GM21360 (cell line): ENCODE data around the gene NSG1.
"Not testable (repeated sequence)": the region's sequence is repeated elsewhere in the genome, so short reads cannot be mapped to it uniquely, and the experiment has no call there.

Experiments used
- ATAC-seq: cut with Tn5 transposase; IDR thresholded peaks from one replicate; pipeline ENCODE4 v1.9.1; 2021; ENCODE audit warnings: mild to moderate bottlenecking, moderate library complexity; ENCODE audit not compliant: unreplicated experiment

Gene NSG1

GRCh38 chr4:4465238-4465637 is 78.3 kb downstream of the NSG1 start:
- ATAC-seq = not testable (repeated sequence)
